Activated T-cell treated with anti-CD3 and anti-CD28 coated beads, Interleukin-2, amount 50 U/mL, for 24 hours (primary cell): Measurements from ENCODE around the gene HGFAC.
A peak's percentile ranks its signal among the peaks of the same experiment; 100 is the strongest.

Experiments used
- DNase-seq: peaks from one replicate; pipeline ENCODE4 v3.0.0-alpha.2; 2020
- H3K27ac Mint-ChIP-seq: 2 replicates; pipeline ENCODE4 v1.8.0; 2020; ENCODE audit warnings: mild to moderate bottlenecking, mixed read lengths
- H3K27me3 Mint-ChIP-seq: 2 replicates; pipeline ENCODE4 v1.8.0; 2020; ENCODE audit warnings: mixed read lengths
- H3K36me3 Mint-ChIP-seq: 2 replicates; pipeline ENCODE4 v1.8.0; 2020; ENCODE audit warnings: low read depth, mixed read lengths
- H3K4me1 Mint-ChIP-seq: 2 replicates; pipeline ENCODE4 v1.8.0; 2020; ENCODE audit warnings: low read depth, mixed read lengths
- H3K4me3 Mint-ChIP-seq: 2 replicates; pipeline ENCODE4 v1.8.0; 2020; ENCODE audit warnings: mild to moderate bottlenecking, moderate library complexity, mixed read lengths
- H3K9me3 Mint-ChIP-seq: 2 replicates; pipeline ENCODE4 v1.8.0; 2020; ENCODE audit warnings: mixed read lengths

HGFAC gene

GRCh38 chr4:3438847-3439180, 3.0 kb upstream of the HGFAC start:
- H3K36me3 Mint-ChIP-seq: no peaks in the 10 kb centered on the region
- H3K4me3 Mint-ChIP-seq: no peak overlapping the region
- H3K9me3 Mint-ChIP-seq: no peaks in the 10 kb centered on the region
- no peak for DNase-seq
- H3K27me3 Mint-ChIP-seq: no peaks in the 10 kb centered on the region
- H3K27ac Mint-ChIP-seq: no peak overlapping the region
- H3K4me1 Mint-ChIP-seq: no peaks in the 10 kb centered on the region

- Mint-ChIP-seq H3K9me3 (no peaks in the 10 kb centered on the region), H3K27ac (no peak overlapping the region), H3K4me1 (no peaks in the 10 kb centered on the region), H3K4me3 (no peak overlapping the region), H3K36me3 (no peaks in the 10 kb centered on the region), H3K27me3 (no peaks in the 10 kb centered on the region)
- DNase-seq: no peak
These were observed 2.4 kb upstream of the HGFAC start for GRCh38 chr4:3439391-3439790.

- Mint-ChIP-seq H3K27ac (no peak overlapping the region), H3K9me3 (no peaks in the 10 kb centered on the region), H3K27me3 (no peaks in the 10 kb centered on the region)
These were observed 1.8 kb upstream of the HGFAC start for GRCh38 chr4:3440011-3440410.

GRCh38 chr4:3440979-3441500, 728 bp upstream of the HGFAC start:
- H3K27me3 Mint-ChIP-seq: no peaks in the 10 kb centered on the region
- H3K36me3 Mint-ChIP-seq: no peaks in the 10 kb centered on the region
- H3K27ac Mint-ChIP-seq: no peak overlapping the region
- no peaks in the 10 kb centered on the region for H3K4me1 Mint-ChIP-seq
- H3K4me3 Mint-ChIP-seq: no peak overlapping the region
- H3K9me3 Mint-ChIP-seq: no peaks in the 10 kb centered on the region
- no peak for DNase-seq

More at GRCh38 chr4:3440011-3440410, 1.8 kb upstream of the HGFAC start:
- no peak for DNase-seq
- Mint-ChIP-seq H3K36me3 (no peaks in the 10 kb centered on the region), H3K4me1 (no peaks in the 10 kb centered on the region), H3K4me3 (no peak overlapping the region)

DNA sequence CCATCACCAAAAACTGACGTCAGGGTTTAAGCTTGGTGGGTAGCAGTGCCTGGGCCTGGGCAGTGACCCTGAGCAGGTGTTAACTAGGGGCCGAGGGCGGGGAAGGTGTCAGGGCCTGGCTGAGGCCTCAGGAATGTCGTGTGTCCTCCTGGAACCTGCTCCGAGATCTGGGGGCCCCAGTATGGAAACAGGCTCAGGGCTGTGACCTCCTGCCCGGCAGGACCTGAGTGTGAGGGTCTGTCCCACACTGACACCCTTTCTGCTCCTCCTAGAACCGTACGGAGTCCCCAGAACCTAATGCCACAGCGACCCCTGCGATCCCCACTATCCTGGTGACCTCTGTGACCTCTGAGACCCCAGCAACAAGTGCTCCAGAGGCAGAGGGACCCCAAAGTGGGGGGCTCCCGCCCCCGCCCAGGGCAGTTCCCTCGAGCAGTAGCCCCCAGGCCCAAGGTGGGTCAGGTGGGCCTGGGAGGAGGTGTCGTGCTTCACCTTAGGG, 741 bp downstream of the HGFAC start:
- H3K27me3 Mint-ChIP-seq: no peaks in the 10 kb centered on the region
- DNase-seq: no peak
- H3K9me3 Mint-ChIP-seq: no peaks in the 10 kb centered on the region
- no peaks in the 10 kb centered on the region for H3K4me1 Mint-ChIP-seq
- no peaks in the 10 kb centered on the region for H3K36me3 Mint-ChIP-seq
- no peak overlapping the region for H3K4me3 Mint-ChIP-seq
- H3K27ac Mint-ChIP-seq: no peak overlapping the region

DNA sequence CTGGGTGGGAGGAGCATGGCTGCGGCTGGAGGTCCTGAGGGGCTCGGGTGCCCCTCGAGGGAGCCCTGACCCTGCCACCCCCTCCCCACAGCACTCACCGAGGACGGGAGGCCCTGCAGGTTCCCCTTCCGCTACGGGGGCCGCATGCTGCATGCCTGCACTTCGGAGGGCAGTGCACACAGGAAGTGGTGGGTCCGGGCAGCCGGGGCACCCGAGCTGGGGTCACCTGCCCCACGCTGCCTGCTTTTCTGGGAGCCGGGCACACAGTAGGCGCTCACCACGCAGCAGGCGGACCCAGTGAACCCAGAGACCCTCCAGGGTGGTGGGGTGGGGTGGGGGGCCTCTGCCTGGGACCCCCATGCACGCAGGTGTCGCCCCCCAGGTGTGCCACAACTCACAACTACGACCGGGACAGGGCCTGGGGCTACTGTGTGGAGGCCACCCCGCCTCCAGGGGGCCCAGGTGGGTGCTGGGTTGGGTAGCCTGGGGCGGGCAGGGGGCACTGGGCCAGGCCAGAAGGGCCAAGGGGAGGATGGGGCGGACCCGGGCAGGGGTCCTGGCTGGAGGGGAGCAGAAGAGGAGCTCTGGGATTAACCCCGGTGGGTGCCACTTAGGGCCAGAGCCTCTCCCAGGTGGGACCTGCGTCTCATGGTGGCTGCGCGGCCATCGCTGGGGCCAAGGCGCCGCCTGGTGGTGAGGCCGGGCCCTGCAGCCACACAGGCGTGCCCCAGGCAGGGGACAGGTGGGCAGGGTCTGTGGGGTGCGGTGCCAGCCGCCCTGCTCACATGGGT, 1.4 kb downstream of the HGFAC start:
- Mint-ChIP-seq H3K36me3 (no peaks in the 10 kb centered on the region), H3K27me3 (no peaks in the 10 kb centered on the region), H3K9me3 (no peaks in the 10 kb centered on the region), H3K4me3 (no peak overlapping the region), H3K27ac (no peak overlapping the region), H3K4me1 (no peaks in the 10 kb centered on the region)
- peak; percentile 83 for DNase-seq

DNA sequence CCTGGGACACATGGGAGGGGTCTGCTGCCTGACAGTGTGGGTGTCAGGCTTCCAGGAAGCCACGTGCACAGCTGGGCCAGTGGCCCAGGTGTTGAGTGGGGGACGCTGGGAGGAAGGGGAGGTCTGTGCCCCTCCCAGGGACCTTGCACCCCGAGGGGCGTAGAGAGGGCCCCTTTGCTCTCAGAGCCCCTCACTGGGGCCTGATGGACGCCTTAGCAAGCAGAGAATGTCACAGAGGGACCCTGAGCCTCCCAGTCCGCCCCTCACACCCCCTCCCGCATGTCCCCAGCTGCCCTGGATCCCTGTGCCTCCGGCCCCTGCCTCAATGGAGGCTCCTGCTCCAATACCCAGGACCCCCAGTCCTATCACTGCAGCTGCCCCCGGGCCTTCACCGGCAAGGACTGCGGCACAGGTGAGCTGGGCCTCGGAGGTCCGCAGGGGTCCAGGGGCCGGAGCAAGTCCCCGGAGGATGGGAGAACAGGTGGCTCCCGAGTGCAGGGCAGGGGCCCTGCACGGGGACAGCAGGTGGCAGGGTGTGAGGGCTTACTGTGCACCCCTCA, 2.1 kb downstream of the HGFAC start:
- DNase-seq: no peak
- Mint-ChIP-seq H3K27me3 (no peaks in the 10 kb centered on the region), H3K36me3 (no peaks in the 10 kb centered on the region), H3K9me3 (no peaks in the 10 kb centered on the region), H3K4me3 (no peak overlapping the region), H3K4me1 (no peaks in the 10 kb centered on the region), H3K27ac (no peak overlapping the region)

GRCh38 chr4:3444351-3445110, 2.8 kb downstream of the HGFAC start:
- Mint-ChIP-seq H3K36me3 (no peaks in the 10 kb centered on the region), H3K4me1 (no peaks in the 10 kb centered on the region), H3K27me3 (no peaks in the 10 kb centered on the region), H3K4me3 (no peak overlapping the region), H3K9me3 (no peaks in the 10 kb centered on the region), H3K27ac (no peak overlapping the region)
- DNase-seq: no peak

- Mint-ChIP-seq H3K4me3 (no peak overlapping the region), H3K27ac (no peak overlapping the region), H3K4me1 (no peaks in the 10 kb centered on the region), H3K27me3 (no peaks in the 10 kb centered on the region), H3K36me3 (no peaks in the 10 kb centered on the region), H3K9me3 (no peaks in the 10 kb centered on the region)
- DNase-seq: no peak
These were observed 3.5 kb downstream of the HGFAC start for GRCh38 chr4:3445111-3445820.

DNA sequence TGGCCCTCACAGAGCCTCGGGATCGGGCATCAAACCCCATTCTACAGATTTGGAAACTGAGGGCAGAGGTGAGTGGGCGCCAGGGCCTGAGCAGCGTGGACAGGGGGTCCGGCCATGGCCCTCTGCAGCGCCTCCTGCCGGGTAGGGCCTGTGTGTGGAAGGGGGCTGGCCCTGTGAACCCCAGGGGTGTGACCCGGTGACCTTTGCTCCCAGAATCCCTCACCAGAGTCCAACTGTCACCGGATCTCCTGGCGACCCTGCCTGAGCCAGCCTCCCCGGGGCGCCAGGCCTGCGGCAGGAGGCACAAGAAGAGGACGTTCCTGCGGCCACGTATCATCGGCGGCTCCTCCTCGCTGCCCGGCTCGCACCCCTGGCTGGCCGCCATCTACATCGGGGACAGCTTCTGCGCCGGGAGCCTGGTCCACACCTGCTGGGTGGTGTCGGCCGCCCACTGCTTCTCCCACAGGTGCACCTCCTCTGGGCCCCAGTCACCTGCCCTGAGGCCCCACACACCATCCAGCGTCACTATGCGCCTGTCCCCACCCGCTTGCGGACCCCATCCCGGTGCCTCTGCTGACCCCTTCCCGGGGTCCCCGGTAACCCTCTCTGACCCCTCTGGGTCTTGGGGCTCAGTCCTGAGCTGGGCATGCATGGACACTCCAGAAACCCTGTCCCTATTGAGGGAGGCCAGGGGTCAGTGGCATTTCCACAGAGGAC, 4.2 kb downstream of the HGFAC start:
- H3K27me3 Mint-ChIP-seq: no peaks in the 10 kb centered on the region
- DNase-seq: no peak

GRCh38 chr4:3446631-3447320, 5.0 kb downstream of the HGFAC start:
- no peak for DNase-seq
- Mint-ChIP-seq H3K27ac (no peak overlapping the region), H3K9me3 (no peaks in the 10 kb centered on the region), H3K36me3 (no peaks in the 10 kb centered on the region), H3K4me1 (no peaks in the 10 kb centered on the region), H3K4me3 (no peak overlapping the region), H3K27me3 (no peaks in the 10 kb centered on the region)

More for the DNA sequence above, 4.2 kb downstream of the HGFAC start:
- H3K4me1 Mint-ChIP-seq: no peaks in the 10 kb centered on the region
- H3K36me3 Mint-ChIP-seq: no peaks in the 10 kb centered on the region
- H3K27ac Mint-ChIP-seq: no peak overlapping the region
- no peak overlapping the region for H3K4me3 Mint-ChIP-seq
- H3K9me3 Mint-ChIP-seq: no peaks in the 10 kb centered on the region

- Mint-ChIP-seq H3K36me3 (no peaks in the 10 kb centered on the region), H3K4me1 (no peaks in the 10 kb centered on the region), H3K27ac (no peak overlapping the region), H3K4me3 (no peak overlapping the region), H3K27me3 (no peaks in the 10 kb centered on the region), H3K9me3 (no peaks in the 10 kb centered on the region)
- DNase-seq: no peak
These were observed 5.9 kb downstream of the HGFAC start for GRCh38 chr4:3447431-3448395.
